NCI-H1417 treated with DMSO at 0.1 percent for 48 hours (cell line): ENCODE measurements around the gene ACACA.
A peak's percentile ranks its signal among the peaks of the same experiment; 100 is the strongest.

Experiments used
- DNase-seq: peaks from one replicate; lab custom pipeline; 2025; lab: John Stamatoyannopoulos, UW

ACACA gene

GRCh38 chr17:37066322-37067255 is 340.0 kb downstream of the ACACA start:
- no peak for DNase-seq

GRCh38 chr17:37065486-37066321 is 340.9 kb downstream of the ACACA start:
- DNase-seq: no peak

GRCh38 chr17:37064956-37065355 is 341.7 kb downstream of the ACACA start:
- DNase-seq: no peak

GRCh38 chr17:37064206-37064605 is 342.4 kb downstream of the ACACA start:
- DNase-seq: no peak

GRCh38 chr17:37062021-37062420 is 344.6 kb downstream of the ACACA start:
- DNase-seq: no peak

GRCh38 chr17:37060928-37061327 is 345.7 kb downstream of the ACACA start:
- no peak for DNase-seq

- DNase-seq: no peak
Observed at GRCh38 chr17:37060094-37060493, 346.5 kb downstream of the ACACA start.

GRCh38 chr17:37059493-37059892 is 347.1 kb downstream of the ACACA start:
- DNase-seq: no peak

GRCh38 chr17:37056622-37057021 is 350.0 kb downstream of the ACACA start:
- no peak for DNase-seq

GRCh38 chr17:37054894-37055293 is 351.7 kb downstream of the ACACA start:
- no peak for DNase-seq

- no peak for DNase-seq
Observed at GRCh38 chr17:37052450-37052849, 354.2 kb downstream of the ACACA start.

GRCh38 chr17:37051833-37052232 is 354.8 kb downstream of the ACACA start:
- DNase-seq: no peak

- no peak for DNase-seq
Observed at GRCh38 chr17:37051381-37051780, 355.3 kb downstream of the ACACA start.

GRCh38 chr17:37050920-37051319 is 355.7 kb downstream of the ACACA start:
- DNase-seq: no peak

- no peak for DNase-seq
Observed at GRCh38 chr17:37048811-37049210, 357.8 kb downstream of the ACACA start.

GRCh38 chr17:37047631-37048104 is 359.0 kb downstream of the ACACA start:
- DNase-seq: peak; percentile 48

- no peak for DNase-seq
Observed at GRCh38 chr17:37045351-37045922, 361.2 kb downstream of the ACACA start.

GRCh38 chr17:37043201-37043600 is 363.4 kb downstream of the ACACA start:
- DNase-seq: no peak

- DNase-seq: no peak
Observed at GRCh38 chr17:37041932-37042331, 364.7 kb downstream of the ACACA start.

GRCh38 chr17:37039269-37039668 is 367.4 kb downstream of the ACACA start:
- no peak for DNase-seq

- no peak for DNase-seq
Observed at GRCh38 chr17:37037590-37038155, 369.0 kb downstream of the ACACA start.
